GM21423 (cell line): Measurements from ENCODE around the gene USP19.

ENCODE experiments used
- ATAC-seq: cut with Tn5 transposase; IDR thresholded peaks from one replicate; pipeline ENCODE4 v1.9.1; 2021; ENCODE audit warnings: mild to moderate bottlenecking, moderate library complexity; ENCODE audit not compliant: unreplicated experiment

USP19 gene

DNA sequence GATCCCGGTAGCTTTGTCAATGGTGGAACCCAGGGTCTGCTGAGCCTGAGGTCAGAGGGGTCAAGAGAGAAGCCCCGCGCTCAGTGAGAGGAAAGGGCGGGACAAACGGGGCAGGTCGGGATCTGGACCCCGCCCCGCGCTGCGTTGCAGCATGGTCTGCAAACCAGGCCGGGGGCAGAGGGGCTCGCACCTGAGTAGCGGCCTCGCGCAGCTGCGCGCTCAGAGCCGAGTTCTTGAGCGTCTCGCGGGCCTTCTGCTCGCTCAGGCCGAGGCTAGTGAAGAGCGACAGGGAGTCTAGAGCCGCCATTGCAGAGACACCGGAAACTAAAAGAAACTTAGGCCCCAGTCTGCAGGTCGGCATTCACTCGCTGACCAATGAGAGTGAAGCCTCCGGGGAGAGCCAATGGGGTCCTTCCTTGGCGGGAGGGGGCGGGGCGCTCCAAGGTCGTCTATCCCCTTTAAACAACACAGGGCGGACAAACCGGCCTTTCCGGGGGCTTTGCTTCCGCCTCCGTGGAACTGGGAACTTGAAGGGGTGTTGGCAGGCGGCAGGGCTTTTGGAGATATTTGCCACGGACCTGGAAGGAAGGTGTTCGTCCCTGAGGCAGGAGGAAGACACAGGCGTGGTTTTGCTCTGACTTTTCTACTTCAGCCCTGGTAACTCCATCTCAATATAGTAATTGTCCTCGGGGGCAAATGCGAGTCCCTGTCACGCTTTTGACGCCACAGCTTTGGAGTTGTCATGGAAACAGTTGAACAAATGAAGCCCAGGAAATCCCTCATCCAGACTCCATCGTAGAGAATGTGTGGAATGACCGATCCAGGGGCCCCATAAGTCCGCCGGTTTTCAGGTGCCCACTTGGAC lies 16.0 kb downstream of the USP19 start, which contains the start of gene QARS1:
Gene QARS1 (minus strand): TSS at position 331 of the 865 bp plus-strand sequence. CDS start 24 bp downstream, at position 307.
- ATAC-seq = peak; percentile 92

DNA sequence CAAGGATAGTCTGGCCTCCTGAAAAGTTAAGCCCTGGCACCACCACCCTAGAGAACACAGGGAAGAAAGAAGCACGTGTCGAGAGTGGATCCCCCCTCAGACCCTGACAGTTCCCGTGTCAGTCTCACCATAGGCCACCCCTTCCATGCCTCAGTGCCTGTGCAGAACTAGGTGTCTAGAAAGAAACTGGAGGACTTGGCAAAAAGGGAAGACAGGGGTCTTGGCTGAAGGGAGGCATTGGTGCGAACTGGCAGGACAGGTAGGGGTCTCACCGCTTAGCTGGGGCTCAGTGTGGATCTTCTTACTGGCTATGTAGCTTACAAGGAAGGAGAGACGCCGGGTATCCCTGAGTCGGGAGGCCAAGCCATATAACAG lies 16.6 kb downstream of the USP19 start:
- no peak for ATAC-seq

DNA sequence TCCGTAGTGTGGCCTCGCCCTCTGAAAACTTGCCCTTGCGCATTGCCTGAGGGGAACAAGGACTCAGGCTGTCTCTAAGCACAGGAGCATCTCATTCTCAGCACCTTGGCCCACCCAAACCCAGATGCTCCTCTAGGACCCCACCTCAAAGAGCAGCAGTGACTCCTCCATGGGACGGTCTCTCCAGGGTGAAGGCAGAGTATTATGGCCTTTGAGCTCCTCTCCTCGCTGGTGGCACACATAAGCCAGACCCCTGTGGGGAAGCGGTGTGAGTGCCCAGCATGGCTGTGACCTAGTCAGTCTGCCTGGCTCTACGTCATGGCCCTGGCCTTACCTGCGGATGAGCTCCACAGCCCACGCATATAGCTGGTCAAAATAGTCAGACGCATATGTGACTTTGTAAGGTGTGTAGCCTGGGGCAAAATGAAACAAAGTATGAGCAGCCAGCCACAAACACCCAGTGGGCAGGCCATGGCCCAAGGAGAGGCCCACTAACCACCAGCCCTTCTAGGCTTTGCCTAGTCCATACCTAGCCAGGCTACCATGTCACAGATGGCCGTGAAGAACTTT lies 20.5 kb downstream of the USP19 start:
- ATAC-seq = no peak

DNA sequence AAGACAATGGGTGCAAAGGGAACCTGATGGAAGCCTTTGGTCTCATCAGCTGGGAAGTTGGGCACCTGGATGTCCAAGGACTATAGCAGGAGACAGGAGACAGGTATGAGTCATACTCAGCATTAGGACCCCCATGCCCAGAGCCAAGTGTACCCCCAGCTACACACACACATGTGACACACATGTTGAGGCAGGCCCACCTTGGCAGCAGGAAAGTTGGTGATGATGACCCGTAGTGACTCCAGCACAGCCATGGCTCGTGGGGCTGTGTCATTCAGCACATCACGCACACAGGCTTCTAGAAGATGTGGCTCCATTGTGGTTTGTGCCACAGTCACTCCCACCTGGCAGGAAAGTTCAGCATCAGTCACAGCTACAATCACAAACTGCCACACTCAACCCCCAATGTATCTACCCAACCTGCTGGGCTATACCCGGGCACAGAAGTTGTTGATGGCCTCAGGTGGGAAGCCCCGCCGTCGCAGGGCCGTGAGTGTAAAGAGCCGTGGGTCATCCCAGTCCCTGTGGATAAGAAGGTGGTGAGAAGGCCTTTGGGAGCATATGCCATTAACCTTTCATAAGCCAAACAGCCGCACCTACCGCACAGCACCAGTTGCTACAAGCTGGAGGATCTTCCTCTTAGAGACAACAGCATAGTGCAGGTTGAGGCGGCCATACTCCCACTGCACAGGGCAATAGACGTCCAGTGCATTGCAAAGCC lies 21.6 kb downstream of the USP19 start:
- ATAC-seq = no peak

DNA sequence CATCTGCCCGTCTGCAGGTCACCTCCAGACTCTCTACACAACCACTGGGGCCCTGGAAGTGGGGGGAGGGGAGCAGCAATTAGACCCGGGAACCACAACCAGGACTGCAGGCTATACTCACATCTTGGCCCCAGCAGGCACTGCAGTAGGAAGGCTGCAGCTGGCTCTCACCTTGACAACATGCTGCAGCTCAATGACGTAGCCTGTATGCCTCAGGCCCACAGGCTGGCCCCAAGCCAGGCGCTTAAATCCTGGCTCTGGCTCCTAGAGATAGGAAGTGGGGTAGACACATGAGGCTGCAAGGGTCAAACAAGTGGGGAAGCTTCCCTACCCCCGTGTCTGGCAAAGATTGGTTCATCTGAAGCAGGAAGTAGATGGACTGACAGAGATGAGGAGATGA lies 22.2 kb downstream of the USP19 start:
- no peak for ATAC-seq

DNA sequence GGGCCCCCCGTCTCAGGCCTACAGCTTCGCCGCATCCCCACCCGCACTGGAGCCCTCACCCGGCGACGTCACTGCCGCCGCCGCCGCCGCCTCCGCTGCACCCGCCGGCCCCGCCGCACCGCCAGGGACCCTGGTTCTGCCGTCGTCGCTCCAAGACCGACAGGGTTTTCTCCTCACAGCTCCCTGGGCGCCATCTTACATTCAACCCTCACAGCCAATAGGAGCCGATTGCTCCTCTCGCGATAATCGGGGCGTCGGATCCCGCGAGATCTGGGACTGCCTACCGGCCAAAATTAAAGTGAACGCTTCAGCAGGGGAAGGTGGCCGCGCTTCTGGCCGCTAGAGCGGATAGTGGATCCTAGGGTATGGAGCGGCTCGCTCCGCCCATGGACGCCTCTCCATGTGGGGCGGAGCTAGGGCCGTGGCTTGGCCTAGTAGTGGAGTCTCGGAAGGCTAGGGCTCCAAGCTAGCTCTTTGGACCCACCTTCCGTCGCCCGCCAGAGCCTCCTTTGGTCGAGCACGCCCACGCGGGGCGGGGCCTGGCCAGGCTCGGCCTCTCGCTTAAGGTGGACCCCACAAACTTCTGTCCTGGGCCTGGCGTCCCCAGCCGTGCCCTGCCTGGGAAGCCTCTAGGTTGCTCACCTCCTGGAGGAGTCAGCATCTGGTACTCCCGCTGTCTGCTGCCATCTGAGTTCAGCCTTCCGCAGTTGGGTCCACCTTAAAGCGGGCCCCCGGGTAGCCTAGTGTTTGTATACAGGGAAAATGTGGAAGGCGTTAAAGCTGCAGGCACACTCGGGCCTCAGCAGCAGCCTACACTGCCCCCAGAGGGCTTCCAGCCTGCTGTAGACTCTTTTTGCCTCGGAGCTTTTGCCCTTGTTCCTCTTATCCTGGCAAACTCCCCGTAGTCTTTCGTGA lies 26.5 kb downstream of the USP19 start, which contains the start of gene QRICH1:
Gene QRICH1 (minus strand): TSS at position 219 of the 915 bp plus-strand sequence. CDS start 17,054 bp downstream, outside the sequence.
- peak; percentile 72 for ATAC-seq

DNA sequence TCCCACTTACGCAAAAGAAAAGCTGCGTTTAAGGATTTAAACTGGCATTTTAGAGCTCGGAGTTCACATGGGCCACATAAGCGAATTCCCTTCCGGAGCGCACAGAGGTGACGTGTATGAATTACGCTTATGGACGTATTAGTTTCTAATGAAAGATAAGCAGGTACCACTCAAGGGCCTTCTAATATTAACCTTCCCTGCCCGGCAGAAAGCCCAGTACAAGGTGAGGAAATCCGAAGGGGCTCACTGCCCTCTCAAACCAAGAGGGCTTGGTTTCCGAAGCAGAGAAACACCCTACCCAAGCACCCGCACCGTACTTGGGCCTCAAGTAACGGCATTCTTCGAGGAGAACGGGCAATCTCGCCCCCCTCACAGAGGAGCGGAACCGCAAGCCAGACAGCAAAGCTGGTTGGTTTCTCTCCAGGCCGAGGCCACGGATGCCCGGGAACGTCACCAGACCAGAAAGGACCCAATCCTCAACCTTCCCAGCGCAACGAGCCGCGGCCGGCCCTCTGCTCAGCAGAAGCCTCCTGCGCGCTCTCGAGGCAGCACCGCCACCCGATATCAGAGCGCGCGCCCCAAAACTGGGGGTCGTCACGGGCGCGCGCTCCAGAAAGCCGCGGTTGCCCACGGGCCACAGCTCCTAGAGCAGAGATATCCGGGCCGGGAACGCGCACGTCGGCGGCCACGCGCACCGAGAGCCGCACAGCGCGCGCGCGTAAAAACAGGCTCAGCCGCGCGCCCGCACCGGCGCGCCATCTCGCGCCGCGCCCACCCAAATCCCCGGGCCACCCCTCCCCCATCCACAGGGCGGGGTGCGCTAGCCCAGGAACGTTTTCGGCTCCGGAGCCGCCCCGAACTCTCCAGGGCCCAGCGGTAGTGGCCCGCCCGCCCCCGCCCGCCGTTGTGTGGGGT lies 27.4 kb downstream of the USP19 start:
- peak; percentile 38 for ATAC-seq

DNA sequence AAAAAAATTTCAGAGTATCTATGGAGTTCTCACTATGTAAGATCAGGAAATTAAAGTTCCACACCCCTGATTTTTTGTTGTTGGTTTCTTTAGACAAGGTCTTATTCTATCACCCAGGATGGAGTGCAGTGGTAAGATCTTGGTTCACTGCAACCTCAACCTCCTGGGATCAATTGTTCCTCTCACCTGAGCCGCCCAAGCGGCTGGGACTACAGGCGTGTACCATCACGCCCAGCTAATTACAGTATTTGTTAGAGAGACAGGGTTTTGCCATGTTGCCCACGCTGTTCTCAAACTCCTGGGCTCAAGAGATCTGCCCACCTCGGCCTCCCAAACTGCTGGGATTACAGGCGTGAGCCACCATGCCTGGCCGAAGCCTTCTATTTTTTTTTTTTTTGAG lies 39.2 kb downstream of the USP19 start:
- ATAC-seq = no peak

DNA sequence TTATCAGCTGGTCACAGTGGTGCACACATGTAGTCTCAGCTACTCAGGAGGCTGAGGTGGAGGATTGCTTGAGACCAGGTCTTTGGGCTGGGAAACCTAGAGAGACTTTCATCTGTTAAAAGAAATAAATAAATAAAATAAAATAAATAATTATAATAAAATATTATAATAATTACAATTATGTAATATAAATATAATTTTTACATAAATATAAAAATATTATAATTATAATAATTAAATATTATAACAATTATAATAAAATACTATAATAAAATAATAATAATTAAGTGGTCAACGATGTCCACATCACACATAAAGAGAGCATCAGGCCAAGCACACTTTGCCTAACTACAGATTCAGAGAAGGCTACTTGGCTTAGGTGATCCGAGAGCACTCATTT lies 41.4 kb downstream of the USP19 start:
- no peak for ATAC-seq

DNA sequence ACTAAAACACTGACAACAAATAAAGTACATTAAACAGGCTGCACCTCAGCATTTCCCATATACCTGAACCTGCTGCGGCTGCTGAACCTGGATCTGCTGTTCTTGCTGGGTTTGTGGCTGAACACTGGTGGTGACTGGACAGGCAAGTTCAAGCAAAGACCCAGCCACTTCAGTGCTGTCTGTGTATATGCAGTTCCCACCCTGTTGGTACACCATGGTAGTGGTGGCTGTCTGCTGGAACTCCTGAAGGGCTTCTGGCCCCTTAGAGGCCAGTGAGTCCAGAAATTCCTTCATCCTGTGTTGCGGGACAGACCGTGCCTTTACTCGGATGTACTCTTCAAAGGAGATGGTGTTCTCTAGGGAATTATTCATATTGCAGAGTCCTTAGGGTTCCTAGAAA lies 44.0 kb downstream of the USP19 start:
- no peak for ATAC-seq

DNA sequence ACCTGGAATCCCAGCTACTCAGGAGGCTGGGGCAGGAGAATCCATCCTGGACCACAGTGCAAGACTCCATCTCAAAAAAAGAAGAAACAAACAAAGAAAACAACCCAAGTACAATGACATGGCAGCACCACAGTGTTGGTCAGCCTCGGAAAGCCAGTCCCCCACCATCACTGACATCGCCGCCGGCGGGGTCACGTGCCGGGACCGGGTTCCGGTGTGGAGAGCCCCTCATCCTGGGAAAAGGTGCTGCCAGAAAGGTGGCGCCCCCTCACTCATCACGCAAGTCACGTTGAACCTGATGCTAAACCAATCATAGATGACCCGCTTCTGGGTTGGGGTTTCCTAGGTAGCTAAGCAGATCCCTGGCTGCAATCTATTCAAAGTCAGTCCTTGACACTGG lies 44.5 kb downstream of the USP19 start:
- ATAC-seq = no peak
